ENCODE measurements around the gene ALDH1A2.

- no peak for TF ChIP-seq CTCF (IDR thresholded peaks at IDR 0.05)
- TF ChIP-seq POLR2A (IDR thresholded peaks at IDR 0.05) = no peak
- TF ChIP-seq EP300 (IDR thresholded peaks at IDR 0.05) = no peak
Observed at GRCh38 chr15:58111718-58112104, 46.2 kb upstream of the ALDH1A2 start.
